ENCODE measurements around the gene MAGI1. TPM values are rescaled to one million over a fixed set of nuclear protein-coding genes. Genes with fewer than 3 reads are reported as not detected.

MAGI1 gene
- polyA plus RNA-seq, 1 of the 3 experiments (the other 2 are of a cell fraction) = 10.3 TPM

GRCh38 chr3:66017591-66017990 lies 21.1 kb downstream of the MAGI1 start:
- Histone ChIP-seq H3F3A (replicated peaks; ENCODE audit: insufficient read depth) (no peaks in the 10 kb centered on the region), H3K4me1 (ENCODE audit: control insufficient read depth in 1 of 2, insufficient read depth in 2 of 2, low read depth in 1 of 2, low read length in 1 of 2) (peaks cover 0 to 8% of the 10 kb centered on the region in 2 experiments; a peak in 1 of 4 replicates), H3K27me3 (ENCODE audit: insufficient read depth) (no peaks in the 10 kb centered on the region), H3K27ac (ENCODE audit: low read depth in 2 of 2, low read length in 1 of 2) (no peak overlapping the region), H3K9ac (no peak overlapping the region), H3K9me3 (no peaks in the 10 kb centered on the region), H4K20me1 (ENCODE audit: insufficient read depth) (peaks cover 14% of the 10 kb centered on the region; the same call in 1 of the 2 replicates), H3K36me3 (replicated peaks in 1 of 2; ENCODE audit: control insufficient read depth in 1 of 2, insufficient read depth in 2 of 2, low read length in 1 of 2) (no peaks in the 10 kb centered on the region), H2AFZ (ENCODE audit: low read depth) (no peak overlapping the region), H3K4me3 (ENCODE audit: low read depth in 2 of 2, low read length in 1 of 2) (no peak overlapping the region), H3K4me2 (no peak overlapping the region), H3K9me2 (no peaks in the 10 kb centered on the region), H3K79me2 (ENCODE audit: insufficient read depth) (peaks cover 86% of the 10 kb centered on the region)
- TF ChIP-seq USF1 (IDR thresholded peaks at IDR 0.05; ENCODE audit: borderline replicate concordance, low read depth) = no peak
- ChIA-PET POLR2A (no interaction called here), CTCF (interaction anchor here (0.9 to 2.0 kb wide), 2 partner anchors 91 to 121 kb away, joined by 3 to 4 read pairs; no protein-coding TSS in a partner anchor)
- DNase-seq = no peak
- 76% methylated on average over 5 of the region's 5 CpGs for WGBS (ENCODE audit: low lambda C conversion rate)

GRCh38 chr3:66017084-66017483 lies 21.6 kb downstream of the MAGI1 start:
- CTCF ChIA-PET = interaction anchor here (0.9 to 2.0 kb wide), 2 partner anchors 91 to 122 kb away, joined by 3 to 4 read pairs; no protein-coding TSS in a partner anchor
- no peaks in the 10 kb centered on the region for H3K36me3 ChIP-seq (replicated peaks in 1 of 2; ENCODE audit: control insufficient read depth in 1 of 2, insufficient read depth in 2 of 2, low read length in 1 of 2)
- no peaks in the 10 kb centered on the region for H3F3A ChIP-seq (replicated peaks; ENCODE audit: insufficient read depth)
- no peak overlapping the region for H2AFZ ChIP-seq (ENCODE audit: low read depth)
- peaks cover 13% of the 10 kb centered on the region; the same call in 1 of the 2 replicates for H4K20me1 ChIP-seq (ENCODE audit: insufficient read depth)
- TF ChIP-seq FOSL2 (IDR thresholded peaks at IDR 0.05; ENCODE audit: borderline replicate concordance, low read depth) = no peak
- TF ChIP-seq EZH2phosphoT487 (IDR thresholded peaks at IDR 0.05; ENCODE audit: borderline replicate concordance, low read depth) = no peak
- no peak for TF ChIP-seq PBX3 (IDR thresholded peaks at IDR 0.05)
- no peak for TF ChIP-seq RCOR1 (IDR thresholded peaks at IDR 0.05; ENCODE audit: low read length)
- TF ChIP-seq CTCF (IDR thresholded peaks at IDR 0.05) = no peak
- TF ChIP-seq GATA2 (CRISPR knock-in tag; IDR thresholded peaks at IDR 0.05) = no peak
- TF ChIP-seq TAF1 (IDR thresholded peaks at IDR 0.05; ENCODE audit: borderline replicate concordance, low read depth, low read length) = no peak
- no peak for TF ChIP-seq ZBTB33 (IDR thresholded peaks at IDR 0.05; ENCODE audit: borderline replicate concordance, low read depth)
- TF ChIP-seq MEF2A (IDR thresholded peaks at IDR 0.05; ENCODE audit: borderline replicate concordance, low read depth) = no peak
- no peak for TF ChIP-seq RFX5 (IDR thresholded peaks at IDR 0.05; ENCODE audit: low read length)
- no peak for TF ChIP-seq FOXJ3 (CRISPR knock-in tag; IDR thresholded peaks at IDR 0.05)
- TF ChIP-seq EP300 (IDR thresholded peaks at IDR 0.05; ENCODE audit: borderline replicate concordance in 1 of 2, low read depth in 1 of 2, low read length in 1 of 2) = no peak
- no peak overlapping the region for H3K27ac ChIP-seq (ENCODE audit: low read depth in 2 of 2, low read length in 1 of 2)
- DNase-seq = no peak
- no peak overlapping the region for H3K9ac ChIP-seq
- H3K4me2 ChIP-seq = no peak overlapping the region
- H3K27me3 ChIP-seq (ENCODE audit: insufficient read depth) = no peaks in the 10 kb centered on the region
- 88% methylated on average over 16 of the region's 16 CpGs for WGBS (ENCODE audit: low lambda C conversion rate)
- H3K4me1 ChIP-seq (ENCODE audit: control insufficient read depth in 1 of 2, insufficient read depth in 2 of 2, low read depth in 1 of 2, low read length in 1 of 2) = peaks cover 0 to 7% of the 10 kb centered on the region in 2 experiments; a peak in 1 of 4 replicates
- H3K9me3 ChIP-seq = no peaks in the 10 kb centered on the region
- POLR2A ChIA-PET = no interaction called here
- H3K9me2 ChIP-seq = no peaks in the 10 kb centered on the region
- peaks cover 88% of the 10 kb centered on the region for H3K79me2 ChIP-seq (ENCODE audit: insufficient read depth)
- no peak overlapping the region for H3K4me3 ChIP-seq (ENCODE audit: low read depth in 2 of 2, low read length in 1 of 2)

Measured in SK-N-SH (cell line).